ENCODE results near the gene NOX1. TPM values are rescaled to one million over a fixed set of nuclear protein-coding genes. Genes with fewer than 3 reads are reported as not detected.

Gene NOX1
- total RNA-seq, result not detected

DNA sequence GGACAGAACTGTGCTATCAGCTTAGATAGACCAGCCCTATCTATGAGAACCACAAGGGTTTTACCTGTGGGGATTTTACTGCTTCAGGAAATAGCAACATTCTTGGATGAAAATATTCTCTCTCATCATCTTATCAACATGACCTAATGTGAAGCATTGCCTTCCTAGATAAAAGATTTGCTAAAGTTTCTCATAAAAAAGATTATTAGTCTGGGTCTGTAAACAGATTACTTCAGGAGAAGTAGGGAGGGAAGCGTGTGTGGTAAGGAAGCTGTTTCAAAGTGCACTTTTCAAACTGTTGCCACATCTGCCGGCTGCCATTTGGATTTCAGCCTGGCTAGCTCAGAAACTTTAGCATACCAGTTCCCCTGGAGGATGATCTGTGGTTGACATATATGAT is at the start of gene NOX1:
Gene NOX1 (minus strand): TSS at position 35 of the 400 bp plus-strand sequence. CDS start 220 bp downstream, outside the sequence.
- Mint-ChIP-seq H3K4me1 (peaks cover 4% of the 10 kb centered on the region), H3K27ac (no peak within 1 kb of the TSS), H3K4me3 (no peak within 1 kb of the TSS), H3K27me3 (peaks cover 4% of the 10 kb centered on the region), H3K36me3 (no peaks in the 10 kb centered on the region), H3K9me3 (no peaks in the 10 kb centered on the region)
- no peak for DNase-seq

DNA sequence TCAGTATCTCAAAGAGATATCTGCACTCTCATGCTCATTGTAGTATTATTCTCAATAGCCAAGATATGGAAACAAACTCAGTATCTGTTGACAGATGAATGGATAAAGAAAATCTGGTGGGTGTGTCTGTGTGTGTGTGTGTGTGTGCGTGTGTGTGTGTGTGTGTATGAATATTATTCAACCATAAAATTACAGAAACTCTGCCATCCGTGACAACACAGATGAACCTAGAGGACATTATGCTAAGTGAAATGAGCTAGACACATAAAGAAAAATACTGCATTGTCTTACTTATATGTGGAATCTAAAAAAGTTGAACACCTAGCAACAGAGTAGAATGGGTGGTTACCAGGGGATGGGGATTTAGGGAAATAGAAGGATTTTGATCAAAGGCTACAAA is 41.4 kb upstream of the NOX1 start:
- H3K9me3 Mint-ChIP-seq, result no peaks in the 10 kb centered on the region
- no peak overlapping the region for H3K27ac Mint-ChIP-seq
- H3K27me3 Mint-ChIP-seq, result no peaks in the 10 kb centered on the region
- H3K4me1 Mint-ChIP-seq, result no peaks in the 10 kb centered on the region
- H3K36me3 Mint-ChIP-seq, result peaks cover 4% of the 10 kb centered on the region
- DNase-seq, result no peak
- H3K4me3 Mint-ChIP-seq, result no peak overlapping the region

DNA sequence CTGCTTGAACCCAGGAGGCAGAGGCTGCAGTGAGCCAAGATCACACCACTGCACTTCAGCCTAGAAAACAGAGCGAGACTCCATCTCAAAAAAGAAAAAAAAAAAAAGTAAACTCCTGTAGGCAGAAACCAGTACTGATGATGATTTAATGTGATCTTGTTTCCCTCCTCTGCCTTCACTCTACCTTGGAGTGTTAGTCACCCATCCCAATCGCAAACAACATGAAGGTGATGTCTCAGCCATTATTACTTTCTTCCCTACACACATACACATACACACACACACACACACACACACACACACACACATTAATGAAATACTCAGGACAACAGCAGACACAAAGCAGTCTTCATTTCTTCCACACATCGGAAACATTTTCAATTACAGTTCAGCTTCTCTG is 39.0 kb upstream of the NOX1 start:
- Mint-ChIP-seq H3K4me1 (no peaks in the 10 kb centered on the region), H3K36me3 (peaks cover 4% of the 10 kb centered on the region), H3K9me3 (no peaks in the 10 kb centered on the region), H3K27ac (no peak overlapping the region), H3K4me3 (no peak overlapping the region), H3K27me3 (no peaks in the 10 kb centered on the region)
- DNase-seq, result no peak

GRCh38 chrX:100911731-100912130 is 37.6 kb upstream of the NOX1 start:
- no peaks in the 10 kb centered on the region for H3K4me1 Mint-ChIP-seq
- no peak overlapping the region for H3K27ac Mint-ChIP-seq
- no peaks in the 10 kb centered on the region for H3K9me3 Mint-ChIP-seq
- H3K27me3 Mint-ChIP-seq, result no peaks in the 10 kb centered on the region
- no peak overlapping the region for H3K4me3 Mint-ChIP-seq
- peaks cover 4% of the 10 kb centered on the region for H3K36me3 Mint-ChIP-seq
- DNase-seq, result no peak

DNA sequence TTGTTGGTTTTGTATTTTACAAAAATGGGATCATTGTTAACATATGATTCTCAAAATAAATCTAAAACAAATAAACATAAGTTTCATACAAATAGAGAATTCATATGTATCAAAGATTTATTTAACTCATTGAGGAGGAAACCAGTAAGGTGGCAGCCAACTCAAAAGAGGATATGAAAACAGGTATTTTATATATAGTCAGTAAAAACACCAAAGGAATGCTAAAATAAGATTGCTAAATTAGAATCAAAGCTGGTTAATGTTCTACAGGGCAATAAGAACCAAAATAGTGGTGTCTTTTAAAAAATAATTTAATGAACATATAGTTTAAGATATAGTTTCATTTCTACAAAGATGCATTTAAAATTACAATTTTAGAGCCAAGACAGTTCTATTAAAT is 31.5 kb upstream of the NOX1 start:
- Mint-ChIP-seq H3K4me3 (no peak overlapping the region), H3K36me3 (peaks cover 2% of the 10 kb centered on the region), H3K4me1 (no peaks in the 10 kb centered on the region), H3K27me3 (no peaks in the 10 kb centered on the region), H3K9me3 (no peaks in the 10 kb centered on the region), H3K27ac (no peak overlapping the region)
- no peak for DNase-seq

GRCh38 chrX:100904433-100904832 is 30.3 kb upstream of the NOX1 start:
- Mint-ChIP-seq H3K4me3 (no peak overlapping the region), H3K27ac (no peak overlapping the region), H3K4me1 (no peaks in the 10 kb centered on the region), H3K36me3 (peaks cover 2% of the 10 kb centered on the region), H3K27me3 (no peaks in the 10 kb centered on the region), H3K9me3 (no peaks in the 10 kb centered on the region)
- DNase-seq, result no peak

DNA sequence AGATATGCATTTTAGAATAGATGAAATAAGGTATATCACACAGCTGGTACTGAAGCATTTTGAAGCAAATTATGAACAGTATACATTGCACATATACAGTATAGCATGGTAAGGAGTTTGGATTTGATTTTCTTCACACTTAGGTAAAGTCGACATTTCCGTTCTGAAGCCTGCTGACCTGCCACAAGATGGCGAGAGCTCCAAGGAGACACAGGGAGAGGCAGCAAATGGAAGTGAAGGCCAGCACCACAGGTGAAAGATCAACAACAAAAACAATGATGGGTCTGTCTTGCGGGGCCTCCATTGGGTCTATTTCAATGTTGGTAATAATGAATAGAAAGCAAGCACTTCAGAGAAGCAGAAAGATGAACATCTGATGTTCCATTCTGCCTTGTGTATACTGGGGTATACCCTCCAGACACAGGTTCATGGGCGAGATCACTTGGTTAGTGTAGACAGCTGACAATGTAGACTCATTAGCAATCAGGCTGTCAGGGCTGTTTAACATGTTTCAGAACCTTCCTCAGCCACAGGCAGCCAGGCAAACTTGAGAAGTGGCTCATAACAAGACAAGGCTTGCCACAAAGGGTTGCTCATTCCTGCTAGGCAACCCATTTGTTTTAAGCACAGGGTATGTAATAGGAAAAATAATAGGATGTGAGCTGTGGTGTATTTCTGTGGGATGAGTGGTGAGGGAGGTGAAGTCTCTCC is 21.4 kb upstream of the NOX1 start:
- Mint-ChIP-seq H3K4me3 (no peak overlapping the region), H3K4me1 (no peaks in the 10 kb centered on the region), H3K27me3 (no peaks in the 10 kb centered on the region), H3K9me3 (no peaks in the 10 kb centered on the region), H3K36me3 (no peaks in the 10 kb centered on the region), H3K27ac (no peak overlapping the region)
- peak; percentile 3 for DNase-seq

DNA sequence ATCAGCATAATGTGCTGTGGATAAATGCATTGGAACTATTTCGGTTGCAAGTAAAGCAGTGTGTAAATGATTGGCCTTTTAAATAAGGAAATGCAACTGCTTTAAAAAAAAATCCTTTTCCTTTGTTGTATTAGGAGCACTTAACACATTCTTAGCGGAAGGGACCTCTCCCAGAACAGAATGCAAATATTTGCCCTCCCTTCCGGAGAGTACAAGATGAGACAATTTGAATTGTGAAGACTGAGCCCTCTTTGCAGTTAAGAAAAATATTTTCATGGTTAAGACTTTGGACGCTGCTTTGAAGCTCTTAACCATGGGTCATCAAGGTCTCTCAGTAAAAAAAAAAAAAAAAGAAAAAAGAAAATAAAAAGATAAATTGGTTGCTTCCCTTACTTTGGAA is 9.5 kb upstream of the NOX1 start:
- no peaks in the 10 kb centered on the region for H3K9me3 Mint-ChIP-seq
- no peaks in the 10 kb centered on the region for H3K36me3 Mint-ChIP-seq
- DNase-seq, result no peak
- H3K27me3 Mint-ChIP-seq, result no peaks in the 10 kb centered on the region
- no peak overlapping the region for H3K4me3 Mint-ChIP-seq
- H3K4me1 Mint-ChIP-seq, result peaks cover 3% of the 10 kb centered on the region
- no peak overlapping the region for H3K27ac Mint-ChIP-seq

- Mint-ChIP-seq H3K27me3 (no peaks in the 10 kb centered on the region), H3K36me3 (no peaks in the 10 kb centered on the region), H3K4me3 (no peak overlapping the region), H3K9me3 (no peaks in the 10 kb centered on the region), H3K27ac (no peak overlapping the region), H3K4me1 (peaks cover 3% of the 10 kb centered on the region)
- DNase-seq, result no peak
Observed at GRCh38 chrX:100880368-100880767, 6.2 kb upstream of the NOX1 start.

DNA sequence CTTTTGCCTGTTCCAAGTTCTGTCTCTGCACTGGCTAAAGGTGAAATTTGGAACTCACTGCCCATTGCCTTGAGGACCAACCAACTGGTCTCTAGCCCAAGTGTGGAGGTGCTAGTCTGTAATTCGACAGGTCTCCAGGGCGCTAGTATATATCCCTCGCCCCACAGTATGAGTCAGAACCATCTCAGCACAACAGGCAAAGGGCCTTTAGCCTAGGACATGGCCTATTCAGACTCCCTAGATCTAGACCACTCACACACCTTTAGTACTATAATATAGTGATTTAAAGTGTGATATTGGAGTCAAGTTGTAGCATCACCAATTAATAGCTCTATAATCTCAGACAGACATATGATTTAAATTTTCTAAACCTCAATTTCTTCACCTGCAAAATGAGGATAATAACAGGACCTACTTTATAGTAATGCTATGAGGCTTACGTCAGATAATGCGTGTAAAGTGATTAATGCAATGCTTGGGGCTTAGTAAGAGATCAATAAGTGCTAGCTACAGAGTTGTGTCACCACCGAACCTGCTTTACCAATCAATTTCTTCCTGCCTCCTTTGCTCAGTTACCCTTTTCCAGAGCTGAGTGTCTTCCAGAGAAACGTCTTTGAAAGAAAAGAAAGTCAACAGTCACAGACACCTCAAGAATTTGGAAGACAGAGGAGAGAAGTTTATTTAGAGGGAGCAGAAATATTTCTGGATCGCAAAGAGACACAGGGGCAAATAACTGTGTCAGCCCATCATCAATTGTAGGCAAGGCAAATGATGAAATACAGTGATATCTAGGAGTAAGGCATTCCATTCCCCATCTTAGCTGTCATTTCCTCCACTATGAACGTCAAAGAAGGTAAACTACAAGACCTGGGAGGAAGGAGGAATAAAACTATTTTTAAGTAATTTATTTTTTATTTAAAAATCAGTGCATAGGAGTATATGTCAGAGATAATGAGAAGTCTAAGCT is 2.3 kb downstream of the NOX1 start:
- no peak for DNase-seq
- Mint-ChIP-seq H3K27ac (no peak overlapping the region), H3K4me3 (no peak overlapping the region), H3K36me3 (no peaks in the 10 kb centered on the region), H3K4me1 (peaks cover 4% of the 10 kb centered on the region), H3K9me3 (no peaks in the 10 kb centered on the region), H3K27me3 (peaks cover 4% of the 10 kb centered on the region)

DNA sequence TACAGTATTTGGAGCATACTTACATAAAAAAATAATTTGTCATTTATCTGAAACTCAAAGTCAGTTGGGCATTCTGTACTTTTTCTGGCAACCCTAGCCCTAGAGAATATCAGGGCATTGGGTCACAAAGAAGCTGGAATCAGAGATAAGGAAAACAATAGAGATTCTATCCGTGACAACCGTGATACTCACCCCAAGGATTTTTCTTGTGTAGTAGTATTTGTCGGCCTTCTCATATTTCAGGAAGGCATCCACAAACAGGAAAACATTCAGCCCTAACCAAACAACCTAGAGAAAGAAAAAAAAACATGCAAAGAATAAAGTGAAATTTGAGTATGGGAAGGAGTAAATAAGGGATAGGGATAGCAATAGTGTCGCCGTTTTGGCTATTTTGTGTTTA is 3.6 kb downstream of the NOX1 start:
- Mint-ChIP-seq H3K27ac (no peak overlapping the region), H3K36me3 (no peaks in the 10 kb centered on the region)

GRCh38 chrX:100868273-100868672 is 5.9 kb downstream of the NOX1 start:
- no peaks in the 10 kb centered on the region for H3K9me3 Mint-ChIP-seq
- no peaks in the 10 kb centered on the region for H3K36me3 Mint-ChIP-seq
- H3K4me1 Mint-ChIP-seq, result no peaks in the 10 kb centered on the region
- no peak overlapping the region for H3K27ac Mint-ChIP-seq
- no peak for DNase-seq
- no peak overlapping the region for H3K4me3 Mint-ChIP-seq
- H3K27me3 Mint-ChIP-seq, result peaks cover 4% of the 10 kb centered on the region

More for the DNA sequence above, 3.6 kb downstream of the NOX1 start:
- no peak overlapping the region for H3K4me3 Mint-ChIP-seq
- DNase-seq, result no peak
- peaks cover 4% of the 10 kb centered on the region for H3K4me1 Mint-ChIP-seq
- peaks cover 4% of the 10 kb centered on the region for H3K27me3 Mint-ChIP-seq
- H3K9me3 Mint-ChIP-seq, result no peaks in the 10 kb centered on the region

GRCh38 chrX:100864657-100865391 is 9.3 kb downstream of the NOX1 start:
- no peaks in the 10 kb centered on the region for H3K27me3 Mint-ChIP-seq
- no peaks in the 10 kb centered on the region for H3K9me3 Mint-ChIP-seq
- no peaks in the 10 kb centered on the region for H3K36me3 Mint-ChIP-seq
- H3K4me3 Mint-ChIP-seq, result no peak overlapping the region
- H3K27ac Mint-ChIP-seq, result no peak overlapping the region
- no peak for DNase-seq
- no peaks in the 10 kb centered on the region for H3K4me1 Mint-ChIP-seq

GRCh38 chrX:100863326-100863864 is 10.8 kb downstream of the NOX1 start:
- DNase-seq, result no peak
- Mint-ChIP-seq H3K36me3 (no peaks in the 10 kb centered on the region), H3K27ac (no peak overlapping the region), H3K27me3 (peaks cover 4% of the 10 kb centered on the region), H3K9me3 (no peaks in the 10 kb centered on the region), H3K4me3 (no peak overlapping the region), H3K4me1 (no peaks in the 10 kb centered on the region)

GRCh38 chrX:100852810-100853209 is 21.3 kb downstream of the NOX1 start:
- no peak for DNase-seq
- H3K4me3 Mint-ChIP-seq, result no peak overlapping the region

More at GRCh38 chrX:100852810-100853209, 21.3 kb downstream of the NOX1 start:
- Mint-ChIP-seq H3K4me1 (no peaks in the 10 kb centered on the region), H3K9me3 (peaks cover 3% of the 10 kb centered on the region), H3K36me3 (no peaks in the 10 kb centered on the region), H3K27ac (no peak overlapping the region), H3K27me3 (no peaks in the 10 kb centered on the region)

All from activated naive CD8-positive, alpha-beta T cell treated with anti-CD3 and anti-CD28 coated beads for 36 hours (primary cell).